C1 segment of cervical spinal cord (tissue), 14 donors: Measurements from ENCODE around the gene LRIT1.
A peak's percentile ranks its signal among the peaks of the same experiment; 100 is the strongest.

ENCODE experiments used
- DNase-seq, 14 donors: peaks; one replicate each; lab custom pipeline; 2025; lab: John Stamatoyannopoulos, UW

LRIT1 gene

DNA sequence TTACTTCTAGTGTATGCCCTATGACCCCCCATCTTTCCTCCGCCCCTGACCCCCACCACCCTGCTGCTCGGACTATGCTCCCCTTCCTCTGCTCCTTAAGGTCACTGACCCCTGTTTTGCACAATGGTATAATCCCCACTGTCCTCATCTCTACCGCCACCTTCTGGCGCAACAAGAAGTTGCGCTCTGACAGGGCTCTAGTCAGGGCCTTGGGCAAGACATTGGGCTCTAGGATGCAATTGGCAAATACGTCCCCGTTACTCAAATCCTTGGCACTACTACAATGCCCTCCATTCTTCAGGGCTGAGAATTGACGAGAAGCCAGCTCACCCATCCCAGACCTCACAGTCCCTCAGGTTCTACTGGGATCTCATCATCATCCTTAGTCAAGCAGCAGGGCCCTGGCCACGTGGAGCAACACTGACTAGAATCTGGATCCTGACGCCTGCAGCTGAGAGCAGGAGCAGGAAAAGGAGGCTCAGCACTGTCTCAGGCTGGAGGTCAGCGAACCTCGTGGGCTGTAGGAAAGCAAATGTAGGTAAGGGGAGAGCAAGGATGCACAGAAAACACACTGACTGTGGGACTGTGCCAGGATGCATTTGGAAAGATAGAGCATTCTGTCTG is 26.6 kb downstream of the LRIT1 start:
- DNase-seq, result peak in 2 of 14 donors; percentile 14 to 43

DNA sequence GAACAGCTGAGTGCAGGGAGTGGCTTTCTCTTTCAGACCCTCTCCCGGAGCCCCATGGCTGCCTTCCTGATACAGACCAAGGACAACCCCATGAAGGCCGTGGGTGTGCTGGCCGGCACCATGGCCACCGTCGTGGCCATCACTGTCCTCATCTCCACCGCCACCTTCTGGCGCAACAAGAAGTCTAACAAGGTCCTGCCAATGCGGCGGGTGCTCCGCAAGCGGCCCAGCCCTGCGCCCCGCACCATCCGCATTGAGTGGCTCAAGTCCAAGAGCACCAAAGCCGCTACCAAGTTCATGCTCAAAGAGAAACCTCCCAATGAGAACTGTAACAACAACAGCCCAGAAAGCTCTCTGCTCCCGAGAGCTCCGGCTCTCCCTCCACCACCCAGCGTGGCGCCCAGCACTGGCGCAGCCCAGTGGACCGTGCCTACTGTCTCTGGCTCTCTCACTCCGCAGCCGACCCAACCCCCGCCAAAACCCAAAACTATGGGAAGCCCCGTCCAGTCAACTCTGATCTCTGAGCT is 27.2 kb downstream of the LRIT1 start:
- DNase-seq, result no peak

DNA sequence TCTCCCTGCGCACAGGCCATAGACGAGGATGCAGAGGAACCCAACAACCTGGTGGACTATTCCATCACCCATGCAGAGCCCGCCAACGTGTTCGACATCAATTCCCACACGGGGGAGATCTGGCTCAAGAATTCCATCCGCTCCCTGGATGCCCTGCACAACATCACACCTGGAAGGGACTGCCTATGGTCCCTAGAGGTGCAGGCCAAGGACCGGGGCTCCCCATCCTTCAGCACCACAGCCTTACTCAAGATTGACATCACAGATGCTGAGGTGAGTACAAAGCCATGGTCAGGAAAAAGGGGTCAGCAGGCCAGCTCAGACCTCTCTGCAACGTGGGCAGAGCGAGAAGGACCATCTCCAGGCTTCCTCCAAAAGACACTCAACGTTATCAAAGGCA is 28.3 kb downstream of the LRIT1 start:
- no peak for DNase-seq

DNA sequence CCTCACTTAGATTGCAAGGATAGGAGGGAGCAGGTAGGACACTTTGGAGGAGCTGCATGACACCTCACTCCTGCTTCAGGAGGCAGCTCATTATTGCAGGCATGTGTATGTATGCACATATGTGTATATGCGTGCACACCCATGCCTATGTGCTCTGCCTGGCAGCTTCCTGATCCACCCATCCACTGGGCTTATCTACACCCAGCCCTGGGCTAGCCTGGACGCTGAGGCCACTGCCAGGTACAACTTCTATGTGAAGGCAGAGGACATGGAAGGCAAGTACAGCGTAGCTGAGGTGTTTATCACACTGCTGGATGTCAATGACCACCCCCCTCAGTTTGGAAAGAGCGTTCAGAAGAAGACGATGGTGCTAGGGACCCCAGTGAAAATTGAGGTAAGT is 29.3 kb downstream of the LRIT1 start:
- no peak for DNase-seq

DNA sequence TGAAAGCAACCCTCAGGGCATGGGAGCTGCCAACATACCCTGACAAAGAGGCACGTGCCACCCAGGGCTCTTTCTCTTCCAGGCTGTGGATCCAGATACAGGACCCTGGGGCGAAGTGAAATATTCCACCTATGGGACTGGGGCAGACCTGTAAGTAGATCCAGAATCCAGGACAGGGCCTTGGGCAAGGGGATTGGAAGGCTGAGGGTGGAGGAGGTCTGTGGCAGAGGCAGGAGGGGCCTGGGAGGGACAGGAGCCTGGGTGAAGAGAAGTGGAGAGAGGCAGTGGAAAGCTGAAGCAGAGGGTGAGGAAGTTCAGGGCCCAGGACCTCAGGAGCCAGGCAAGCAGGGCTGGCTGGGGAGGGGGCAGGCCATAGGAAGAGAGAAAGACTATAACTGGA is 29.8 kb downstream of the LRIT1 start:
- no peak for DNase-seq

- no peak for DNase-seq
These were observed 33.3 kb downstream of the LRIT1 start for GRCh38 chr10:84208023-84208422.

- DNase-seq, result no peak
These were observed 35.4 kb downstream of the LRIT1 start for GRCh38 chr10:84205853-84206525.

DNA sequence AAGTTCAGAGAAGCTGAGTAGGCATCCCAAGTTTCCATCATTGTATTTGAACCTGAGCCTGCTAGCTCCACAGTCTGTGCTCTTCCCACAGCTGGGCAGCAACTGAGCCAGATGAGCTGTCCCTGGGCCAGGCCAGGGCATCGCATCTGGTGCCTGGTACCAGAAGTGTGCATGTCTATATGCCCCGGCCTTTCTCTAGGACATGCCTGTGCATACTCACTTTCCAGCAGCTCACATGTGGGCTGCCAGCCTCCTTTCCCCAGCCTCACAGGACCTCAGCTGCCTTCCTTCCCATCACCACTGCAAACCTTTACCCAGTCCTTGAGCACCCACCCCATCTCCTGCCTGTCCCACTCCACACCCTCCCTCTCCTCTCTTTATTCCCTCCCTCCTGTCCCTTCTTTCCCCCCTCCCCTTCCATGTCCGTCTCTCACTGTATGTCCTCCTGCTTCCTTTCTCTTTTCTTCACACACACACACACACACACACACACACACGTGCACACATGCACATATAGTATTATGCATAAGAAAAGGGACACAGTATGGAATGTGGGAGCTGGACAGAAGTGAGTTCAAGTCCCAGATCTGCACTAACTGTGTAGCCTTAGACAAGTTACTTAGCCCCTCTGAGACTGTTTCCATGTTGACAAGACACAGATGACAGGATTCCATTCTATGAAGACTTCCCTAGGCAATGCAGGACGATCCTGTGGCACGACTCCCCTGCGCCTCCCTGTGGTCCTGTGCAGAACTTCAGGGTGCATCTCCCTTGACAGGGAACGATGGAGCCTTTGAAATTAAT is 36.1 kb downstream of the LRIT1 start:
- peak in 12 of 14 donors; percentile 7 to 64 (median 28) for DNase-seq

DNA sequence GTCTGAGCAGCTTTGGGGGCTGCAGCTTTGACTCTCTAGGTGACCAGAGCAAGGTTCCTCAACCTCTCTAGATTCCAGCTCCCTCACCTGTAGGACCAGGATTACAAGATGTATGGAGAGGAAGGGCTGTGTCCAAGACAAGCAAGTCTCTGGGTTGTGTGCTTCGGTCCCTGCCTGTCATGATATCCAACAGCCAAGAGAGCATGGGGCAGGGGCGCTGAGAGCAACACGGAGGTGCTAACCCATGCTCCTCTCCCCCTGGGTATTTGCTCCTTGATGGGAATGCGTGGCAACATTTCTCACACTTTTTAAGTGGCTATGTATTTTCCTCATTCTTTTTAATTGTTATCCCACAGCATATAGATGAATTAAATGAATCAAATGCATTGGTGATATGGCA is 36.7 kb downstream of the LRIT1 start:
- no peak for DNase-seq

- no peak for DNase-seq
These were observed 37.2 kb downstream of the LRIT1 start for GRCh38 chr10:84204122-84204521.

GRCh38 chr10:84202349-84202748 is 39.0 kb downstream of the LRIT1 start:
- no peak for DNase-seq

- no peak for DNase-seq
These were observed 39.7 kb downstream of the LRIT1 start for GRCh38 chr10:84201682-84202081.

DNA sequence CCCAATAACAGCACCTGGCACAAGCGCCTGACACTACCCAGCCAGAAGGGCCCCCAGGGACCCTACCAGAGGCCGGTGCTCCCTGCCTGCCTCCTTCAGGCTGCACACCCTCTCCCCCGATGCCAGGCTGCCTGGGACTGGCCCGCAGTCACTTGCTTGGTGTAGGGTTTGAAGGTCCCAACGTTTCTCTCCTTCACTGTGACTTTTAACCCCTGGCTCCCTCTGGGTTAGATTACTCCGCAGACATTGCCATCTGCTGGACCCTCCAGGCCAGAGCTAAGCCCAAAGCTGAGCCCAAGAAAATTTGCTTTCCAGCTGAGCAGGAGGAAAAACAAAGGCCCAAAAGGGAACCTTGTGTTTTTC is 40.1 kb downstream of the LRIT1 start:
- no peak for DNase-seq

- DNase-seq, result no peak
These were observed 40.7 kb downstream of the LRIT1 start for GRCh38 chr10:84200537-84201243.

DNA sequence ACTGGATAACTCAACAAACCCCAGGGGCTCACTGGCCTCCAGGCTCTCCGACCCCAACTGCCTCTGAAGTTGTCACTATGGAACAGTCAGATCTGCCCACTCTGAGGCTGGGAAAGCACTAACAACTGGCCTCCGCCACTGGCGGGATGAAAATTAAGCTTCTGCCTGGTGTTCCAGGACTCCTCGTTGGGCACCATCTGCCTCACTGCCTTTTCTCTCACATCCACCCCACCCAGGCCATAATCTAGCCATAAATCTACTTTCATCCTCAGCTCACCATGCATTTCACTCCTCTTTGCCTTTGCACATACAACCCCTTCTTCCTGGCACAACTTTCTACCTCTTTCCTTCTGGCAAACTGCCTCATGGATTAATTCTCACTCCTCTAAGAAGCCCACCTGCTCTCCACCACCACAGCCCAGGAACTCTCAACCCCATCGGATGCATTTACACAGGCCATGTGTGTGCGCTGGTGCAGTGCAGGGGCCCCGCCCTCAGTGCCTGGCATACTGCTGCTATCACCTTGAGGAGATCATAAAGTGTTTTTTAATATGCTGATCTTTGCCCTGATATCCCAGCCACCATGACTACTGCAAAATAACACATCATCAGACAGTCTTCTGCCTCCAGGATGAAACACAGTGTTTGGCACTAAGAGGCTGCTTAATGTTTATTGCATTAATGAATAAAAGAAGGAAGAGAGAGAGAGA is 43.0 kb downstream of the LRIT1 start:
- no peak for DNase-seq

GRCh38 chr10:84197643-84198042 is 43.7 kb downstream of the LRIT1 start:
- DNase-seq, result no peak

GRCh38 chr10:84196941-84197340 is 44.4 kb downstream of the LRIT1 start:
- no peak for DNase-seq

GRCh38 chr10:84196083-84196482 is 45.3 kb downstream of the LRIT1 start:
- no peak for DNase-seq

- DNase-seq, result no peak
These were observed 46.1 kb downstream of the LRIT1 start for GRCh38 chr10:84195044-84195830.

DNA sequence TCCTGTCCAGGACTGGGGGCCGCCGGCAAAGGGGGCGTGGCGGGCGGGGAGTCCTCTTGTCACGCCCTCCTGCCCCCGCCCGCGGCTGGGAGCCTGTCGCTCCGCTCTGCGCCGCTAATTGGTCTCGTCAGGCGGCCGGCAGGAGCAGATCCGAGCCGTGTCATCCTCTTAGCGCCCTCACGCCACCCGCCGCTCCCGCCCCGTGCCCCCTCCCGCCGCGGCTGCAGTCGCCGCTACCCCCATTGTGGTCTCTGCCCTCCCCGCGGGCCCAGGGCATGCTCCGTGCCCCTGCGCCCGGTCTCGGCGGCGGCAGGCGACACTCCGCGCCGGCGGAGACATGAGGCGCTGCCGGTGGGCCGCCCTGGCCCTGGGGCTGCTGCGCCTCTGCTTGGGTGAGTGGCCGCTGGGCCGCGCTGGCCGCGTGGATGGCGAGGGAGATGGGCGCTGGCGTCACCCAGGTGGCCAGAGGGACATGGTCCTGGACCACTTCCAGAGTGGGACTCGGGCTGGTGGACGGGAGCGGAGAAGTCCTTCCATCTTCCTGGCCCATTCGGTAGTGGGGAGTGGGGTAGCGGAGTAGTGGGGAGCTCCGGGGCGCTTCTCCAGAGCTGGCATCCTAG is 46.8 kb downstream of the LRIT1 start, which contains the start of gene CDHR1:
Gene CDHR1 (plus strand): TSS at position 114 of the 620 bp plus-strand sequence. CDS start 224 bp downstream, at position 338.
- peak in 2 of 14 donors; percentile 27 to 42 for DNase-seq
